Epithelial cell of esophagus (primary cell): ENCODE results near the gene ZNF24.

ENCODE experiments used
- DNase-seq: peaks from one replicate; pipeline ENCODE4 v3.0.0; 2010; ENCODE audit warnings: low read depth
- H3K4me3 ChIP-seq: 2 replicates; pipeline ENCODE4 v1.5.1; 2011; ENCODE audit warnings: mild to moderate bottlenecking, low read length, control low read depth
- CTCF ChIP-seq: IDR thresholded peaks from 2 replicates; pipeline ENCODE4 v1.5.1; 2011; ENCODE audit warnings: low read depth, mild to moderate bottlenecking, low read length, control low read depth, inconsistent platforms; ENCODE audit not compliant: insufficient read depth; ENCODE audit errors: missing control alignments

The ZNF24 gene

DNA sequence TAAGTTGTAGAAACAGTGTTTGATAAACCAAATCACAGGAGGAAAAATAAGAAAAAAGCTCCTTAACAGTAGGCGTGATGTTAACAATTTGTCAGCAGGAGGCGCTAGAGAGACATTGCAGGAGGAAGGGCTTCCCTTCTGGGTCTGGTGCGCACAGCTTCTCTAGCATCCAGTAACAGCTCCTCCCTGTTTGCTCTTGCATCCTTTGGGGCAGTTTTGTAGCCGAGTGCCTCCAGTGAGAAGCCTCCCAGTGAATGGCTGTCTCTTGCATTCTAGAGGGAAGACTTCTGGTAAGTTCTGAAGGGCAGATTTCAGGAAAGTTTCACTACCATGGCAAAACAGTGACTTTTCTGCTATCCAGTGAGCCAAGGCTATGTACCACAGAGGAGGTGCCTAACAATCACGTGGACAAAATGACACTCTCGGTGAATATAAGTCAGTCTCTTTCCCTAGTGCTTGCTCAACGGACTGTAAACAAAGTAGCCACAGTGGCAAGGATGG, 42.4 kb upstream of the ZNF24 start:
- TF ChIP-seq CTCF, result peak; percentile 99
- H3K4me3 ChIP-seq, result no peak overlapping the region
- peak; percentile 88 for DNase-seq

DNA sequence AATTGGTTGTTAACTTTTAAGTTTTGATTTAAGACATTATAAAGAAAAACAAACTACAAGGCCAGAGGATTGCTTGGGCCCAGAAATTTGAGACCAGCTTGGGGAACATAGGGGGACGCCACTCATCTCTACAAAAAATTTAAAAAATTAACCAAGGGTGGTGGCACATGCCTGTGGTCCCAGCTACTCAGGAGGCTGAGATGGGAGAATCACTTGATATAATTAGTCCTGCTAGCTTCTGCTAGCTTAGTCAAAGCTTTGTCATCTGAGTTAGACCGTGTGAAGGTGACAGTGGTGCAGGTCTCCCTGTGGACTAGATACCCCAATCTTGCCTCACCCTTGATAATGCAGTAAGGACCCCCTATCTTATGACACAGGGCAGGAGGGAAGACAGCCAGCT, 38.9 kb upstream of the ZNF24 start:
- DNase-seq, result no peak
- TF ChIP-seq CTCF, result no peak
- H3K4me3 ChIP-seq, result no peak overlapping the region

GRCh38 chr18:35379421-35379820, 35.2 kb upstream of the ZNF24 start:
- no peak overlapping the region for H3K4me3 ChIP-seq
- TF ChIP-seq CTCF, result no peak
- no peak for DNase-seq

GRCh38 chr18:35378574-35378896, 34.3 kb upstream of the ZNF24 start:
- H3K4me3 ChIP-seq, result no peak overlapping the region
- DNase-seq, result peak; percentile 22
- TF ChIP-seq CTCF, result no peak

- DNase-seq, result peak; percentile 47
- no peak overlapping the region for H3K4me3 ChIP-seq
- peak; percentile 16 for TF ChIP-seq CTCF
Measured at GRCh38 chr18:35377875-35378573, 33.8 kb upstream of the ZNF24 start.

DNA sequence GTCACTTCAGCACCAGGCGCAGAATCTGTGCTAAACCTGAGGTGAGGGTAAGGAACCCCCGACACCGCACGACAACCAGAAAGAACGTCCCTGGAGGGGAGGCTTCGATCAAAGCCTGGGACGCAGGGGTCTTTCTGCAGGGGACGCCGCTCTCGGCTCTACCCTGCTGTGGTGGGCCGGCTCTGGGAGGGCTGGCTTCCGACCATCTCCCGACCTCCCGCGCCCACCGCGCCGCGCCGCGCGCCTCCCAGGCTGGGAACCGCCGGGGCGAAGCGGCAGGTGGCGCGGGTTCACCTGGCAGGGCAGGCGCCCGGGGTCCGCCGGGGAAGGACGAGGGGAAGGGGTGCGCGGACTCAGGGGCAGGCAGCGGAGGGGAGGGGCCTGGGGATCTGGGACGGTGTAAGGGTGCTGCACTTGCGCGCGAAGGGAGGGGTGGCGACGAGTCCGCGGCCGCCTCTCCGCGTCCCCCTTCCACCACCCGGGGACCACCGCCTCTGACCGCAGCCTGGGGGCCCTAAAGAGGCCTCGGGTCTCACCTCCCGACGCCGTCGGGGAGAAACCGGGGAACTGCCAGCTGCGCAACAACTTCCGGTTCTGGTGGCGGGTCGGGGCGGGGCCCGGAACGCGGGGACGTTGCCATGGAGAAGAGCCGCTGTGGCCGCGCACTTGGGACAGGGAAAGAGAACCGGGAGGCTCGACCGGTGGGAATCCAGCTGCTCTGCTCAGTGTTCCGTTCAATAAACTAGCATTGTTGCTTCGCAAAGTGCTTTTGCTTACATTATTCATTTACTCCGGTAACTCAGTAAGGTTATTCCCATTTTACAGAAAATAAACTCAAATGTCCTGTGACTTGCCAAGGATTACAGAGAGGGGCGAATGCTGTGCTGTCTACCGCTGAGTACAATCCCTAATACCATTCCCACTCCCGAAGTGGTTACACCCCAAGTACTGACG, 32.8 kb upstream of the ZNF24 start, which contains the start of gene ZNF396:
ZNF396 (minus strand) TSS at position 596 of the 954 bp plus-strand sequence. CDS start 3,045 bp downstream, outside the sequence.
- peak within 1 kb of the TSS; percentile 65 for H3K4me3 ChIP-seq
- peak; percentile 54 for DNase-seq
- TF ChIP-seq CTCF, result no peak
